HL-60/S4 (cell line): ENCODE data around the gene ACTL10.

ENCODE experiments used
- in situ Hi-C: fragments of 300-500 bp; cut with MboI; formaldehyde crosslinking; loops from 2 replicates; pipeline ENCODE4 v1.14.3; 2022; ENCODE audit warnings: low sequenced_read_pairs

ACTL10 gene

DNA sequence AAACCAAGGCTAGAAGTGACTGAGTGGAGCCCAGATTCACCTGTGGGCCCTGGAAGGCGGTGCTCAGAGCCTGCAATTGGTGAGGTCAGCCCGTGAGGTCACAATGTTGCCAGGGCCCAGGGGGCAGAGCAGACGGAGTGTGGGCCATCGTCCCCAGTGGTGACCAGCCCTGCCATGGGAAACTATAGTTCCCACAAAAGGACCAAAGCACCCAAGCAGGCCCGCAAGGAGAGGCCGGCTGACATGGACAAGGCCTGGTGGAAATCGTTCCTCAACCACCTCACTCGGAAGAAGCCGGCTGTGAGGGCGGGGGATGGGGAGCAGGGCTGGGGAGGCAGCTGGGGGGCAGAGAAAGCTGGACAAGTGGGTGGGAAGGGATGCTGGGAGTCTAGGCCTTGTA is 4.6 kb upstream of the ACTL10 start, which contains the start of gene C20orf144:
Gene C20orf144 (plus strand): TSS at position 156 of the 400 bp plus-strand sequence. CDS start 19 bp downstream, at position 175.
- in situ Hi-C loops, result loop anchor here (10.0 kb wide), 1 partner anchor 197 kb away; no protein-coding TSS in a partner anchor

DNA sequence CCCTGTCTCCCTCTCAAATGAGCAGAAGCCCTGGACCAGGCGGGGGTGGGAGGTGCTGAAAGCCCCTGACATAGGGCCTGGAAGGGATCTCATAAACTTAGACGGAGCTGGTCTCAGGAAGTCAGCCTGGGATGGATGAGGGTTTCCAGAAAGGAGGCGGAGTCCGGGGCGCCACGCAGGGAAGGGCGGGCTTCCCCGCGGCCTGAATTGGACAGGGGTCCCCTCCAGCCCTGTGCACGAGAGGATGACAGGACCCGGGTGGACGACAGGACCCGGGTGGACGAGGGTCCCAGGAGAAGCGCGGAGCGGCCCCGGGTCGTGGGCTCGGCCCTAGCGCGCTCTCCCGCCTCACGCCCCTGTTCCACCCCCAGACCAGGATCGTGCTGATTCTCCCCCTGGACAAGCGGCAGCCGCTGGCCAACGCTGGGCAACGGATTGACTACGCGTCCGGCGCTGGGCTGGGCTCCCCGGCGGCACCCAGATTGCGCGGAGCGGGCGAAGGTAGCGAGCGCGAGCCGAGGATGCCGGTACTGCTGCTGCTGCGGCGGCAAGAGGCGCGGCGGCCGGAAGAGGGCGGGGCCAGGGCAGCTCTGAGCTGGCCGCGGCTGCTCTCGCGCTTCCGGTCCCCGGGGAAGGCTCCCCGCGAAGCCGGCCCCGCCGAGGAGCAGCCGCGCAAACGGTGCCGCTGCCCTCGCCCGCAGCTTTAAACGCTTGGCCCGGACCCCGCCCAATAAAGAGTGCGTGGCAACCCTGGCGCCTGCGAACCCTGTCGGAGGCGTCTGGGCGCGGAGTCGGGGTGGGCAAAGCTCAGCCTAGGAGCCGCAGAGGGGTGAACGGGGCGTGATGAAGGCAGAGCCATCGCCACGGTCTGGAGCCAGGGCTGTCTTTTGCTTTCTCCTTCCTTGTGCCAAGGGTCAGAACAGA is 3.3 kb upstream of the ACTL10 start:
- in situ Hi-C loops, result loop anchor here (10.0 kb wide), 1 partner anchor 199 kb away; no protein-coding TSS in a partner anchor

DNA sequence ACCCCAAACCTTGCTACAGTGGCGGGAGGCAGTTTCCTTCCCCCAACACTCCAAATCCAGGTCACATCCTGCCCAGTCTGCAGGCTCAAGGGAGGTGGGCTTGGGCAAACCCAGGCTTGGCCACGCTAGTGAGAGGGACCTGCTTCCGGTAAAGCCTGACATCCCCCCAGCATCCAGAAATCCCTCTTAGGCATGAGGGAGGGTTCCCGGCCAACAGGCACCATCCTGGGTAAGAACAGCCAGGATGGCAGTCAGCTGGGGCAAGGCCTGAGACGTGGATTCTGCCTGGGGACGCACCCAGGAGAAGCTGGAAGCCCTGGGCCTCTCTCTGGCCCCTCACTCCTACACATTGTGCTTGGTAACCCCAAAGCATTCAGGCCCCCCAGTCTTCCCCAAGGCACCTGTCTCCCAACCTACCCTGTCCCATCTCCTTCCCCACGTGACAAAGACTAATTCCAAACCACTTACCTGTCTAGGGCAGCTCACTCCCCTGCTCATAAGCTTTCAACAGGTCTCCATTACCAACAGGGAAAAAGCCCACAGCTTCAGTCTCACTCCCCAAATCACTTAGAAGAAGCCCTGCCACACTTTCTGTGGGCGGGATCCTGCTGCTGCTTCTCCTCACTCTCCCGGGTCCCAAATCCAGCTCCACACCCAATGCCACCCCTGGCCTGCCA is 2.5 kb upstream of the ACTL10 start:
- in situ Hi-C loops, result loop anchor here (10.0 kb wide), 1 partner anchor 199 kb away; no protein-coding TSS in a partner anchor

DNA sequence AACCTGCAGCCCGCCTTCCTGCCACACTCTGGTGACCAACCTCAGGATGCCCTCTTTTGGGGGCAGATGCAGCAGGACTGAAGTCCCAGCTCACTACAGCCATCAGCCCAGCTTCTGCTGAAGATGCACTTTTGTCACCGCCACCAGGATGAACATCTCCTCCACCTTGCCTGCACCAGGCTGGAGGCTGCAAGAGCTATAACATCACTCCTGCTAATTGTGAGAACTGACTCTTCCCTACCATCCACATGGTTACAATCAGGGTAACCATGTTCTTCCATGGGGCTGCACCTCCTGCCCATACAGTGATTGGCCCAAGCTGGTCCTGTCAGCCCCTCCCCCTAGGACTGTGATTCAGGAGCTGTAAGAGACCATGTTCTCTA is 2.0 kb upstream of the ACTL10 start:
- in situ Hi-C loops, result loop anchor here (10.0 kb wide), 1 partner anchor 200 kb away; no protein-coding TSS in a partner anchor

DNA sequence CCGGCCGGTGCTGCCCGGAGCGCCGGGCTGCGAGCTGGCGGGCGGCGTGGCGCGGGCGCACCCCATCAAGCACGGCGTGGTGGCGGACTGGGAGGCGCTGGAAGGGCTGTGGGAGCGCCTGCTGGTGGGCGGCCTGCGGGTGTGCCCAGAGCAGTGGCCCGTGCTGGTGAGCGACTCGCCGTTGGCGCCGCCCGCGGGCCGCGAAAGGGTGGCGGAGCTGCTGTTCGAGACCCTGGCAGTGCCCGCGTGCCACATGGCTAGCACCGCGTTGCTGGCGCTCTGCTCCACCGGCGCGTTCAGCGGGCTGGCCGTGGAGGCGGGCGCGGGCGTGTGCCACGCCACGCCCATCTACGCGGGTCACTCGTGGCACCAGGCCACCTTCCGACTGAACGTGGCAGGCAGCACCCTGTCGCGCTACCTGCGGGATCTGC is 517 bp downstream of the ACTL10 start:
- in situ Hi-C loops, result loop anchor here (10.0 kb wide), 1 partner anchor 202 kb away; no protein-coding TSS in a partner anchor

DNA sequence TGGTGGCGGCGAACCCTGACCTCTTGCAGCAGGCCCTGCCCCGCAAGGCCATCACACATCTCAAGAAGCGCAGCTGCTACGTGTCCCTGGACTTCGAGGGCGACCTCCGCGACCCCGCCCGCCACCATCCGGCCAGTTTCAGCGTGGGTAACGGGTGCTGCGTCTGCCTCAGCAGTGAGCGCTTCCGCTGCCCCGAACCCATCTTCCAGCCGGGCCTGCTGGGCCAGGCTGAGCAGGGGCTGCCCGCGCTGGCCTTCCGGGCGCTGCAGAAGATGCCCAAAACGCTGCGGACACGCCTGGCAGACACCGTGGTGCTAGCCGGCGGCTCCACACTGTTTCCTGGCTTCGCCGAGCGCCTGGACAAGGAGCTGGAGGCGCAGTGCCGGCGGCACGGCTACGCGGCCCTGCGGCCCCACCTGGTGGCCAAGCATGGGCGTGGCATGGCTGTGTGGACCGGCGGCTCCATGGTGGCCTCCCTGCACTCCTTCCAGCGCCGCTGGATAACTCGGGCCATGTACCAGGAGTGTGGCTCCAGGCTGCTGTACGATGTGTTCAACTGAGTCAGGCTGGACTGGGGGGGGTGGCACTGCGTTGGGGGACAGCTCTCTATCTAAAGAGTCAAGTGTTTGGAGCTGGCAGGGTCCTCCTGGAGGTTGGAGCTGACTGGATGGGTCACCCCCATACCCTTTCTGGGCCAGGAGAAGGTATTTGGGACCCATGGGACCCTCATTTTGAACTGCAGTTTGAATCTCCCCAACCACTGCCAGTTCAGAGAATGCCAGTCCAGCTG is 1.1 kb downstream of the ACTL10 start:
- in situ Hi-C loops, result loop anchor here (10.0 kb wide), 1 partner anchor 203 kb away; no protein-coding TSS in a partner anchor

DNA sequence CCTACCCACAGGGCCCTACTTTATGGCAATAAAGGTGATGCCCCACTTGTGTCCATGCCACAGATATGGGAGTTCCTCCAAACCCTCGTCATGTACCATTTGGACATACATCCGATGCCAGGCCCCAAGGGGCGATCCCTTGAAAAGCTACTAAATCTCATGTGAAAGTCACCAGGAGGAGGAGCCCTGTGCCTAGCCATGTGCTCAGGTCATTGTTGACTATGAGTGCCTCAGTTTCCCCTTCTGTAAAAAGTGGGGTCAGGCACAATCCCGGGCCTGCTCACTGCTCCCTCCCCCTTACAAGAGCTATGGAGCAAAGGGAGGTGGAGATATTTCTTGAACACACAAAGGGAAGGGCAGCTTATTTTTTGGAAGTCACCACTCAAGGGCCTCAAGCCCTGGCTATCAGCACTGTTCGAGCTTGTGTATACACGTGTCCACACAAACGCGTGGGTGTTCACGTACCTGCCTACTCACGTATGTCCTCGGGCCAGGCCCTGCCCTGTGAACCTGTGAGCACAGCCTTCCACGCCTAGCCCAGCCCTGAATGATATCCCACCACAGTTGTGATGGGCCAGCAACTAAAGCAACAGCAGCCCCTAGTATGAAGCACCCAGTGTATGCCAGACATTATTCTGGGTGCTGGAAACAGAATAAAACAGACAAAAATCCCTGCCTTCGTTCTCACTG is 1.9 kb downstream of the ACTL10 start:
- in situ Hi-C loops, result loop anchor here (10.0 kb wide), 1 partner anchor 204 kb away; no protein-coding TSS in a partner anchor

DNA sequence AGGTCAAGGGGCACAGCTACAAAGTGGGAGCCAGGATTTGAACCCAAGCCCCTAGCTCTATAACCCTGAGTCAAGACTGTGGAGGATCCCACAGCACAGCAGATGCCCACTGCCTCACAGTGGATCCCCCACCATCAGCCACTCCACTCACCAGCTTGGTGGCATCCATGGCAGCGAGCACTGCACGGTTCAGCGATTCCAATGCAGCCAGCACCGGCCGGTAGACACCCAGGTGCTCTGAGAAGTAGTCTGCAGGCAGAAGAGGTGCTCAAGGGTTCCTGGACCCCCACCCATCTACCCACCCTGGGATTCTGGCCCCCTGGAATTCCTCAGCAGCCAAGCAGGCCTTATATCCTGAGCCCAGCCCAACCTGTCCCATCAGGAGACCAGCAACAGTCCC is 2.5 kb downstream of the ACTL10 start:
- in situ Hi-C loops, result loop anchor here (10.0 kb wide), 1 partner anchor 204 kb away; no protein-coding TSS in a partner anchor

DNA sequence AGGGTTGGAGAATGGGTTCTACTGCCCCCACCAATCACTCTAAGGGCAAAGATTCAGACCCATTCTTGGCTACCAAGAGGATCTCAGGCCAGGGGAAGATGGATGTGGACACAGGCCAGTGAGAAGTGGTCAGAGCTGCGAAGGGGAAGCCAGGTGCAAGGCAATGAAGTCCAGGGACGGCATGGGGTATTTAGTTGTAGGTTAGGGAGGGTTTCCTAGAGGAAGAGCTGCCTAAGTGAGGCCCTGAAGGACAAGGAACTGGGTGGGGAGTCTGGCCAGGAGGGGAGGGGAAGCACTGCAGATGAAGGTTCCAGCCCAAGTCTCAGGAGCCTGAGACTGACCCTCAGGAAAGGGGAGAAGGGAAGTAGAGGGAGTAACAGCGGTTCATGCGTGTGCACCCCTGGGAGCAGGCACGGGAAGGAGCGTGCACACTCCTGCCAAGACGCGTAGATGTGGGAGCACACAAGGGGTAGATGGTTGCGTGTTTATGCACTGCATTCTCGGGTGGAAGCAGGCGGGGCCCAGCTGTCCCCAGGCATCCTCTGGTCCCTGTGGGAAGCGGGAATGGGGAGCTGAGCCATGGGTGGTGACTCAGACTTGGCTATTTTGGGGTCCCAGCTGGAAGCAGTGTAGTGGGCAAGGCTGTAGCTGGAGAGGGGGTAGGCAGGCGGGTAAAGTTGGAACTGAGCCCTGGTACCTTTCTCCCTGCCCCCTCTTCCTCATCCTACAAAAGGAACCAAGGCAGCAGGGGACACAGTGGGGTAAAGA is 3.3 kb downstream of the ACTL10 start:
- in situ Hi-C loops, result loop anchor here (10.0 kb wide), 1 partner anchor 205 kb away; no protein-coding TSS in a partner anchor

DNA sequence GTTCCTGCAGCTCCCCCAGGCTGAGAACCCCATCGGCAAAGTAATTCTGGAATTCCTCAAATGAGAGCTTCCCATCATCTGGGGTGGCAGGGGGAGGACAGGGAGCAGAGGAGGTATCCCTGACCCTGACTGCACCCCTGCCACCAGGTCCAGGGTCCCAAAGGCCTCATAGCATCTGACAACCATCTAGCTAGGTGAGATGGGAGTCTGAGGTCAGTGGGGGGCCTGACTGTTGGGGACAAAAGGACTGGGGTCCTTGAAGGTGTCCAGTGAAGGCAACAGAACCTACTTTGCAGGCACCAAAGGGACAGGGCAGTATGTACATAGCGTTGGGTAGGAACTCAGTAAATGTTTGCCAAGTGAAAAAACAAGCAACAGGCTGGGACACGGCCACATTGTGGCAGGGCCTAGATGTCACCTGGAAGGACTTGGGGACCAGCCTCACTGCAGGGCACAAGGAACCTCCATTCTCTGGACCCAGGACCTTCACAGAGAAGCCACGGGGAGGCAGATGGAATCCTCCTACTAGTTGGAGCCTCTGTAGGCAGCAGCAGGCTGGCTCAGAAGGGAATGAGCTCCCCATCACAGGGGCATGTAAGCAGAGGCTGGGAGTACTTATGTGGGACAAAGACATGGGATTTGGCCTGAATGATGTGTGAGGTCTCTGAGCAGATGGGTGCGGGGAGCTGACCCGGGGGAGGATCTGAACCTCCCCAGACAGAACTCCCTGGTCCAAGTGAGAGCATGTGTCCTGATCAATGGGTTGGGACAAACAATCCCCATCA is 4.2 kb downstream of the ACTL10 start:
- in situ Hi-C loops, result no loop called here

DNA sequence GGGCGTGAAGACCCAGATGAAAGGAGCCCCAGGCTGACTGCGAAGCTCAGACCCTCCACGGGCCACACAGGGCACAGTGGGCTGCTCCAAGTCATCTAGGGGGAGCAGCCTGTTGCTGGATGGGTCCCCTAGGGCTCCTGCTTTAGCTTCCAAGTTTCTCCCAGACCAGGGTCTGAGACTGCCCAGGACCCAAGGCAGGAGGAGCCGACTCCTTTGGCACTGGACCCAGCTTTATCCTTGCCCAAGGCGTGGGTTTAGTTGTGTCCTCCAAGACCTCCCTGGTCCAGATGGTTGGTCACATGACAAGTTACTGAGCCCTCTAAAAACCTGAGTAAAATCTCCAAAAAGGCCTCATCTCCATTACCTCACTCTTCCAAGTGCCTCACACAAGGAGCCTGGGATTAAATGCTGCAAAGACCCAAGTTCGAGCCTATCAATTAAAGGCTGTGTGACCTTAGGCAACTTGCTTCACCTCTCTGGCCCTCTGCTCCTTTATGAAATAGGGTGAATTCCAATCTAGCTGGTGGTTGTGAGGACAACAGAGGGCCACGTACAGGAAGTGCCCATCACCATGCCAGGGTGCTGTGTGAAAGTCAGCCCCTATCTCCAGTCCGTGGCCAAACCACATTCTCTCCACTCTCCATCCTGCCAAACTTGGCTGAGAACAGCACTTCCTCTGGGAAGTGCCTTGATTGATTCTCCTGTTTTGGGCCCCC is 5.0 kb downstream of the ACTL10 start:
- in situ Hi-C loops, result no loop called here

DNA sequence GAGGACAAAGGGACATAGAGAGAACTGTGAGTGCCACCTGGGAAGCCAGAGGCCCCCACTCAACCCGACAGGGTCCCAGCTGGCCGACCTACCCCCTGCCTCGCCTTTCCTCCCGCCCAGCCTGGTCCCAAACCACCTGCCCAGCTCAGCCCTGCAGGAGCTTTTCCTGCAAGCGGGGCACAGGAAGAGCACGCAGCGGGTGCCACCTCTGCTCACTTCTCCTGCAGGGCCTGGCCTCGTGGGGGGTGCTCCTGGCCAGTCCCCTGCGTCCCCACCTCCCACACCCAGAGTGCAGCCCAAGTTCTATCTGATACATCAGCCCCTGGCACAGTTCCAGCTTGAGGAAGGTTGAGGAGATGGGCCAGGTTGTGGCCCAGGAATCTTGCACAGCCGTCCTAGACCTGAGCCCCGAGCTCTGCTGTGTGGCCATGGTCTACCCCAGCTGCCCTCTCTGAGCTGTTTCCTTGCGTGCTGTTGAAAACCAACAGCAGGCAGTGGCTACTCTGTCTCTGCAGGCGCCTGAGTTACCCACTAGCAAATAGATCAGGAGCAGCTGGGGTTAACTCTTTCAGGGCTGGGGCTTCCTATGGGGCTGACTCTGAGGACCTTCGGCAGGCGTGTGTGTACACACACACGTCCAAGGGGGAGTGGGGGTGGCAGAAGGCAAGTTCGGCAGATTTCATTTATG is 5.8 kb downstream of the ACTL10 start:
- in situ Hi-C loops, result no loop called here

DNA sequence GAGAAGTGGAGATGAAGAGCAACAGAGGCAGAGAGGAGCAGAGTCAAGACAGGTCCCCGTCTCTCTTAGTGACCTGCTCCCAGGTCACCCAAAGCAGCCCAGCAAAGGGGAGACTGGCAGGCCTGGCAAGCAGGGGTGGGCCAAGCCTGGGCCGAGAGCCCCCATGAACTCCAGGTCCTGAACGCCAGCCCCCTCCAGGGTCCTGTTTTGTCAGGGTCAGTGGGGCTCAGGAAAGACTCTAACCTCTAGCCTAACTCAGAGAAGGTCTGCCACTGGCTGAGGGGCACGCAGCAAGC is 6.3 kb downstream of the ACTL10 start:
- in situ Hi-C loops, result no loop called here

DNA sequence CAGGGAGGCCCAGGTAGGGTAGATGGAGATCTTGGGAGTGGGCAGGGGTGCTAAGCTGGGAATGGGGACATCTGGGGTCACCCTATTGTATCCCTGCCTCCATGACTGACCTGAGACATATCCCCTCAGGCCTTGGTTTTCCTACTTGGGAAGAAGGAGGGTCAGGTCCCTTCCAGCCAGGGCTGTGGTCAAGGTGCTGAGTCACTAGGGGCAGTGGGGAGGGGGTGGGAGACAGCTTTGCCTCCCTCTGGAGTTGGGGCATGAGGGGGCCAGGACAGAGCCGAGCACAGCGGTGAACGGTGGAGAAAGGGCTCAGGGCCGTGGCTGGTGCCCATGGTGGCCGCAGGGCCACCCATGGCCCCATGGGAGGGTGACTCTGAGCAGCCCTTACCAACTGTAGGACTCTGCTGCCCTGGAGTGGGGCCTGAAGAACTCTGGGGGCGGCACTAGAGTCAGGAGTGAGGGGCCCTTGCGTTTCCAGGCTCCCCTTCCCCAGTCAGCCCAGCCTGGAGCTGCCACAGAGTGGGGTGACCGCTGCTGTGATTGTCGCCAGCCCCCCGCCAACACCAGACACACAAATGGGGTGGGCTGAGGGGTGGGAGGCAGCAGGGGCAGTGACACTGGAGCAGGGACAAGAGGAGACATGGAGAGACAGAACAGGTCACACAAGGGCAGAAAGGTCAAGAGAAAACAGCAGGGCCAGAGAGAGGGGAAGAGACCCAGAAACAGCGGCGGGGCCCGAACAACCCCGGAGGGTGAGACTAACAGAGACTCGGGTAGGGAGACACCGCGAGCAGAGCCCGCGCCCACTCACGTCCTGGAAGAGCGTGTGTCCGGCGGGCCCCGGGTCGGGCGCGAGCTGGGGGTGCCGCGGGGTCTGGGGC is 6.9 kb downstream of the ACTL10 start:
- in situ Hi-C loops, result no loop called here

DNA sequence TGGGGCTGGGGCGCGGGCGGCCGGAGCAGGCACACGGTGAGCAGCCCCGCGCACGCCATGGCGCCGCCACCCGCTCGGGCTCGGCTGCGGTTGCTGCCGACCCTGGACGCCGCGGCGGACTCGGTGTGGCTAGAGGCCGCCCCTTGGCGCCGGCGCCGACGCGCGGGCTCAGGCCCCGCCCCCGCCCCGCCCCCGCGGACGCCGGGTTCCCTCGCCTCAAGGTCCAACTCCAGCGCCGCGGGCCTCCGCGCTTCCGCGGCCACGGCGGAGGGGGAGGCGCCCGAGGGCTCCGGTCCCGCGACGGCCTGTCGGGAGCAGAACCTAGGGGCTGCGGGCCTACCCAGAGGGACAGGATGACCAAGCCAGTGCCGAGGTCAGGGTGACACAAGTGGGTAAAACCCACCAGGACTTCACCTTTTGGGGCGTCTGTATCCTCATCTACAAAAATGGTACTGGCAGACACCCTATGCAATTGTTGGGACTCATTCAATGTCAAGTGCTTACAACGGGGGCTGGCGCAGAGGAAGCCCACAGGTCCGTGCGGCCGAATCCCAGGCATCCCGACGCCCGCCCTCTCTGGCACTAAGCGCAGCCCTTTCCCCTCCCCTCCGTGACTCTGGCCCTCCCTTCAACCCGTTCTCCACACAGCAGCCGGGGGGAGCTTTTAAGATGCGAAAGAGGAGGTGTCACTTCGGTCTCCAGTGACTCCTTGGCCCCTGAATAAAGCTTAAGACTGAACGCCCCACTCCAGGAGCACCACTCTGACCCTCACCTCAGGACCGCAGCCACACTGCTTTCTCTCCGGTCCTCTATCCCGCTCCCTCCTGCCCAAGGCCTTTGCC is 7.8 kb downstream of the ACTL10 start, which contains the start of gene NECAB3:
Gene NECAB3 (minus strand): TSS at position 135 of the 842 bp plus-strand sequence. CDS start 76 bp downstream, at position 59.
- in situ Hi-C loops, result no loop called here
